Smooth muscle cell (in vitro differentiated cells): ENCODE measurements around the gene LBX2. TPM values are rescaled to one million over a fixed set of nuclear protein-coding genes. Genes with fewer than 3 reads are reported as not detected.

ENCODE experiments used
- DNase-seq: peaks from one replicate; lab custom pipeline; 2025; ENCODE audit not compliant: unreplicated experiment; lab: John Stamatoyannopoulos, UW
- H2AFZ ChIP-seq: fragments of 200-600 bp; sonication (generic); 2 replicates; pipeline ENCODE4 v1.6.0; 2016; ENCODE audit warnings: antibody characterized with exemption, low read depth, mild to moderate bottlenecking
- H3F3A ChIP-seq: fragments of 200-600 bp; sonication (generic); 2 replicates; pipeline ENCODE4 v1.6.0; 2017; ENCODE audit warnings: antibody characterized with exemption, low read depth
- H3K27ac ChIP-seq: fragments of 200-600 bp; sonication (generic); 2 replicates; pipeline ENCODE4 v1.5.1; 2016; ENCODE audit warnings: low read depth, mild to moderate bottlenecking
- H3K27me3 ChIP-seq: fragments of 200-600 bp; sonication (generic); 2 replicates; pipeline ENCODE4 v1.6.1; 2016; ENCODE audit warnings: low read depth, mild to moderate bottlenecking
- H3K36me3 ChIP-seq: fragments of 200-600 bp; sonication (generic); 2 replicates; pipeline ENCODE4 v1.5.1; 2016; ENCODE audit warnings: low read depth
- H3K4me1 ChIP-seq: fragments of 200-600 bp; sonication (generic); 2 replicates; pipeline ENCODE4 v1.5.1; 2016; ENCODE audit warnings: low read depth
- H3K4me2 ChIP-seq: fragments of 200-600 bp; sonication (generic); 2 replicates; pipeline ENCODE4 v1.6.0; 2016; ENCODE audit warnings: mild to moderate bottlenecking
- H3K4me3 ChIP-seq: fragments of 200-600 bp; sonication (generic); 2 replicates; pipeline ENCODE4 v1.5.1; 2016; ENCODE audit warnings: mild to moderate bottlenecking
- H3K79me2 ChIP-seq: fragments of 200-600 bp; sonication (generic); 2 replicates; pipeline ENCODE4 v1.6.0; 2016; ENCODE audit warnings: low read depth, mild to moderate bottlenecking
- H3K9ac ChIP-seq: fragments of 200-600 bp; sonication (generic); 2 replicates; pipeline ENCODE4 v1.6.0; 2016; ENCODE audit warnings: low read depth
- H3K9me3 ChIP-seq: fragments of 200-600 bp; sonication (generic); replicated peaks from 2 replicates; pipeline ENCODE4 v1.5.1; 2016; ENCODE audit warnings: low read depth
- H4K20me1 ChIP-seq: fragments of 200-600 bp; sonication (generic); 2 replicates; pipeline ENCODE4 v1.6.0; 2016; ENCODE audit warnings: low read depth
- CTCF ChIP-seq: fragments of 200-600 bp; sonication (generic); IDR thresholded peaks from 2 replicates; pipeline ENCODE4 v1.5.1; 2017; ENCODE audit warnings: borderline replicate concordance, mild to moderate bottlenecking, antibody characterized with exemption; ENCODE audit not compliant: insufficient read depth, poor library complexity, severe bottlenecking
- WGBS: methylation state at CpG from one replicate; pipeline ENCODE4 v1.1.7; 2016; ENCODE audit warnings: low lambda C conversion rate; 5-methylcytosine and 5-hydroxymethylcytosine counted together
- polyA plus RNA-seq: library from polyadenylated mRNA; unstranded; fragments of >200 nt; fragmentation: Nextera tagmentation; extraction: Ambion mirVana; gene quantifications from 2 replicates; pipeline ENCODE4 v1.2.1, GENCODE V29; 2016
- total RNA-seq: library from RNA; depleted of rRNA; stranded (reverse); fragments of >200 nt; gene quantifications from 2 replicates; pipeline ENCODE4 v1.2.3, GENCODE V29; 2014

LBX2 gene
- total and polyA plus RNA-seq, 2 experiments from 2014 or later = 1.5 to 2.4 TPM

GRCh38 chr2:74510272-74510671, 10.9 kb upstream of the LBX2 start:
- Histone ChIP-seq H3F3A (peaks cover 5% of the 10 kb centered on the region), H3K4me3 (no peak overlapping the region), H3K9ac (no peak overlapping the region), H3K4me1 (peaks cover 31% of the 10 kb centered on the region), H3K4me2 (no peak overlapping the region), H3K79me2 (peaks cover 16% of the 10 kb centered on the region), H3K9me3 (no peaks in the 10 kb centered on the region), H3K27ac (no peak overlapping the region), H3K27me3 (peaks cover 57% of the 10 kb centered on the region), H2AFZ (no peak overlapping the region), H4K20me1 (peaks cover 4% of the 10 kb centered on the region), H3K36me3 (no peaks in the 10 kb centered on the region)
- no peak for DNase-seq
- TF ChIP-seq CTCF = no peak
- 95% methylated on average over 4 of the region's 4 CpGs for WGBS

- 2% methylated on average over 38 of the region's 38 CpGs for WGBS
- no peak for DNase-seq
- peaks cover 15% of the 10 kb centered on the region for H3K4me1 ChIP-seq
These were observed 8.6 kb upstream of the LBX2 start for GRCh38 chr2:74507926-74508520.

DNA sequence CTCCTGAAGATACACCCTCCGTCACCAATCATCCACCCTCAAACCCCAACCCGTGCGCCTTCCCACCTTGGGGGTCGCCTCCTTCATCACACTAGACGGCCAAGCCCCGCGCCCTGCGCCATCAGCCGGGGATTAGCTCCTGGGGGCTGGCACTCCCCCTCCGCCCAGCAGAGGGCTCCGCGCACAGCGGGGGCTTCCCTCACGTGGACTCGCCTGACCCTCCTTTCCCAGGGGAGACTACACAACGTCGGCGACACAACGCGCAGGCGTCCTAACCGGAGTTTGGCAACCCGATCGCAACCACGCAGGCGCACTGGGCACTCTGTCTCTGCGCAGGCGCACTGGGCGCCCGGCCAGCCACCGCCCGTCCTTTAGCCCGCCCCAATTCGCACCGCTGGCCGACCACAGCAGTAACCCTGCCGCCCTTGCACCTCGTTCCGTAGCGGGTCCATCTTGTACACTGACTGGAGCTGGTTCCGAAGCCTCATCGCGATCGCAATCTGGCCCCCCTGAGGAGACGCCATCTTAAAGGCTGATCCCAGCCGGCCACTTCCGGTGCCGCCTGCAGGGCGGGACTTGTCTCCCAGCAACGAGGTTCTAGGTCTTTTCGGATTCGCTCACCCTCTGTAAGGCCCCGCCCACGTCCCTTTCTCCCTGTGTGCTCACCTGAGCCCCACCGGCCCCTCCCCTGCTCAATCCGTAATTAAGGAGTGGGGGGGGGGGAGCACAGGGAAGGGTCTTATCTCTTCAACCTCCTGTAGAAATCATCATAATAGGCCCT, 7.9 kb upstream of the LBX2 start, which contains the start of gene PCGF1:
Gene PCGF1 (minus strand): TSS at position 551 of the 781 bp plus-strand sequence. CDS start 27 bp downstream, at position 524.
- peak within 1 kb of the TSS; percentile 86 for H3K4me3 ChIP-seq
- peaks cover 4% of the 10 kb centered on the region for H4K20me1 ChIP-seq
- no peaks in the 10 kb centered on the region for H3K36me3 ChIP-seq
- peaks cover 15% of the 10 kb centered on the region for H3K4me1 ChIP-seq
- H3K9ac ChIP-seq = peak within 1 kb of the TSS; percentile 96
- H3K27ac ChIP-seq = peak within 1 kb of the TSS; percentile 96
- peak within 1 kb of the TSS; percentile 94 for H3K4me2 ChIP-seq
- 2% methylated on average over 54 of the region's 56 CpGs for WGBS
- DNase-seq = peak; percentile 99
- no peaks in the 10 kb centered on the region for H3K9me3 ChIP-seq
- TF ChIP-seq CTCF = peak; percentile 26
- H3K27me3 ChIP-seq = peaks cover 28% of the 10 kb centered on the region
- H2AFZ ChIP-seq = peak within 1 kb of the TSS; percentile 90
- peaks cover 22% of the 10 kb centered on the region for H3K79me2 ChIP-seq
- H3F3A ChIP-seq = peaks cover 10% of the 10 kb centered on the region

More at GRCh38 chr2:74507926-74508520, 8.6 kb upstream of the LBX2 start:
- Histone ChIP-seq H3F3A (peaks cover 10% of the 10 kb centered on the region), H3K27me3 (peaks cover 35% of the 10 kb centered on the region), H4K20me1 (peaks cover 4% of the 10 kb centered on the region), H3K27ac (peak overlapping the region; percentile 96), H3K36me3 (no peaks in the 10 kb centered on the region), H3K4me3 (peak overlapping the region; percentile 86), H3K79me2 (peaks cover 22% of the 10 kb centered on the region), H3K9ac (peak overlapping the region; percentile 96), H2AFZ (peak overlapping the region; percentile 90), H3K9me3 (no peaks in the 10 kb centered on the region), H3K4me2 (peak overlapping the region; percentile 94)
- no peak for TF ChIP-seq CTCF
